Measurements from ENCODE around the gene ITFG1.
"Not testable (repeated sequence)": the region's sequence is repeated elsewhere in the genome, so short reads cannot be mapped to it uniquely, and the experiment has no call there.

The ITFG1 gene

GRCh38 chr16:47150067-47150466 lies 310.8 kb downstream of the ITFG1 start:
- no peak overlapping the region for H3K4me3 ChIP-seq (ENCODE audit: low read depth in 1 of 2, low read length in 2 of 2)
- H3K27me3 ChIP-seq (ENCODE audit: control insufficient read depth in 1 of 2, insufficient read depth in 2 of 2, low read length in 2 of 2), result peaks cover 0 to under 1% of the 10 kb centered on the region in 2 donors
- H3K9me3 ChIP-seq (ENCODE audit: control insufficient read depth in 1 of 2, low read length in 2 of 2), result no peaks in the 10 kb centered on the region
- no peaks in the 10 kb centered on the region for H3K4me1 ChIP-seq (ENCODE audit: control insufficient read depth in 1 of 2, insufficient read depth in 2 of 2, low read length in 2 of 2)
- no peak overlapping the region for H3K27ac ChIP-seq (ENCODE audit: low read depth, low read length)
- H3K9ac ChIP-seq (ENCODE audit: low read depth in 1 of 2, low read length in 2 of 2), result no peak overlapping the region
- peaks cover 10 to 12% of the 10 kb centered on the region in 2 donors for H3K36me3 ChIP-seq (ENCODE audit: control insufficient read depth in 1 of 2, insufficient read depth in 2 of 2, low read length in 2 of 2)

- H3K36me3 ChIP-seq (ENCODE audit: control insufficient read depth in 1 of 2, insufficient read depth in 2 of 2, low read length in 2 of 2), result no peaks in the 10 kb centered on the region
- H3K4me3 ChIP-seq (ENCODE audit: low read depth in 1 of 2, low read length in 2 of 2), result peak overlapping the region; percentile 53 to 61
- H3K27ac ChIP-seq (ENCODE audit: low read depth, low read length), result no peak overlapping the region
- no peaks in the 10 kb centered on the region for H3K4me1 ChIP-seq (ENCODE audit: control insufficient read depth in 1 of 2, insufficient read depth in 2 of 2, low read length in 2 of 2)
- H3K9ac ChIP-seq (ENCODE audit: low read depth in 1 of 2, low read length in 2 of 2), result no peak overlapping the region
- H3K9me3 ChIP-seq (ENCODE audit: control insufficient read depth in 1 of 2, low read length in 2 of 2), result no peaks in the 10 kb centered on the region
- H3K27me3 ChIP-seq (ENCODE audit: control insufficient read depth in 1 of 2, insufficient read depth in 2 of 2, low read length in 2 of 2), result peaks cover 6 to 10% of the 10 kb centered on the region in 2 donors
Observed at GRCh38 chr16:47144559-47144877, 316.3 kb downstream of the ITFG1 start.

GRCh38 chr16:47143677-47144558 lies 316.9 kb downstream of the ITFG1 start, which contains the start of gene NETO2:
TSS of gene NETO2 (minus strand) at chr16:47143945. CDS start at chr16:47143612, 333 bp downstream.
- Histone ChIP-seq H3K36me3 (ENCODE audit: control insufficient read depth in 1 of 2, insufficient read depth in 2 of 2, low read length in 2 of 2) (no peaks in the 10 kb centered on the region), H3K9me3 (ENCODE audit: control insufficient read depth in 1 of 2, low read length in 2 of 2) (no peaks in the 10 kb centered on the region), H3K4me1 (ENCODE audit: control insufficient read depth in 1 of 2, insufficient read depth in 2 of 2, low read length in 2 of 2) (no peaks in the 10 kb centered on the region), H3K27ac (ENCODE audit: low read depth, low read length) (no peak within 1 kb of the TSS), H3K9ac (ENCODE audit: low read depth in 1 of 2, low read length in 2 of 2) (peak within 1 kb of the TSS in 1 of 2 donors; percentile 14), H3K27me3 (ENCODE audit: control insufficient read depth in 1 of 2, insufficient read depth in 2 of 2, low read length in 2 of 2) (peaks cover 6 to 10% of the 10 kb centered on the region in 2 donors), H3K4me3 (ENCODE audit: low read depth in 1 of 2, low read length in 2 of 2) (peak within 1 kb of the TSS; percentile 61 to 67)

GRCh38 chr16:47142821-47143676 lies 317.8 kb downstream of the ITFG1 start:
- no peaks in the 10 kb centered on the region for H3K9me3 ChIP-seq (ENCODE audit: control insufficient read depth in 1 of 2, low read length in 2 of 2)
- H3K36me3 ChIP-seq (ENCODE audit: control insufficient read depth in 1 of 2, insufficient read depth in 2 of 2, low read length in 2 of 2), result no peaks in the 10 kb centered on the region
- peak overlapping the region in 1 of 2 donors; percentile 14 for H3K9ac ChIP-seq (ENCODE audit: low read depth in 1 of 2, low read length in 2 of 2)
- H3K4me3 ChIP-seq (ENCODE audit: low read depth in 1 of 2, low read length in 2 of 2), result peak overlapping the region; percentile 59 to 67
- no peaks in the 10 kb centered on the region for H3K4me1 ChIP-seq (ENCODE audit: control insufficient read depth in 1 of 2, insufficient read depth in 2 of 2, low read length in 2 of 2)
- no peak overlapping the region for H3K27ac ChIP-seq (ENCODE audit: low read depth, low read length)
- H3K27me3 ChIP-seq (ENCODE audit: control insufficient read depth in 1 of 2, insufficient read depth in 2 of 2, low read length in 2 of 2), result peaks cover 6 to 10% of the 10 kb centered on the region in 2 donors

- H3K4me3 ChIP-seq (ENCODE audit: low read depth in 1 of 2, low read length in 2 of 2), result peak overlapping the region; percentile 59 to 67
- H3K9ac ChIP-seq (ENCODE audit: low read depth in 1 of 2, low read length in 2 of 2), result peak overlapping the region in 1 of 2 donors; percentile 14
- H3K9me3 ChIP-seq (ENCODE audit: control insufficient read depth in 1 of 2, low read length in 2 of 2), result no peaks in the 10 kb centered on the region
- H3K27me3 ChIP-seq (ENCODE audit: control insufficient read depth in 1 of 2, insufficient read depth in 2 of 2, low read length in 2 of 2), result peaks cover 6 to 10% of the 10 kb centered on the region in 2 donors
- no peaks in the 10 kb centered on the region for H3K36me3 ChIP-seq (ENCODE audit: control insufficient read depth in 1 of 2, insufficient read depth in 2 of 2, low read length in 2 of 2)
- no peak overlapping the region for H3K27ac ChIP-seq (ENCODE audit: low read depth, low read length)
- no peaks in the 10 kb centered on the region for H3K4me1 ChIP-seq (ENCODE audit: control insufficient read depth in 1 of 2, insufficient read depth in 2 of 2, low read length in 2 of 2)
Observed at GRCh38 chr16:47142486-47142820, 318.4 kb downstream of the ITFG1 start.

- Histone ChIP-seq H3K4me1 (ENCODE audit: control insufficient read depth in 1 of 2, insufficient read depth in 2 of 2, low read length in 2 of 2) (no peaks in the 10 kb centered on the region), H3K4me3 (ENCODE audit: low read depth in 1 of 2, low read length in 2 of 2) (peak overlapping the region; percentile 59 to 67), H3K27ac (ENCODE audit: low read depth, low read length) (no peak overlapping the region), H3K9ac (ENCODE audit: low read depth in 1 of 2, low read length in 2 of 2) (peak overlapping the region in 1 of 2 donors; percentile 0), H3K27me3 (ENCODE audit: control insufficient read depth in 1 of 2, insufficient read depth in 2 of 2, low read length in 2 of 2) (peaks cover 6 to 10% of the 10 kb centered on the region in 2 donors), H3K36me3 (ENCODE audit: control insufficient read depth in 1 of 2, insufficient read depth in 2 of 2, low read length in 2 of 2) (no peaks in the 10 kb centered on the region), H3K9me3 (ENCODE audit: control insufficient read depth in 1 of 2, low read length in 2 of 2) (no peaks in the 10 kb centered on the region)
Observed at GRCh38 chr16:47141773-47142485, 318.9 kb downstream of the ITFG1 start.

GRCh38 chr16:47140686-47141085 lies 320.2 kb downstream of the ITFG1 start:
- no peak overlapping the region for H3K4me3 ChIP-seq (ENCODE audit: low read depth in 1 of 2, low read length in 2 of 2)
- H3K9me3 ChIP-seq (ENCODE audit: control insufficient read depth in 1 of 2, low read length in 2 of 2), result no peaks in the 10 kb centered on the region
- no peak overlapping the region for H3K9ac ChIP-seq (ENCODE audit: low read depth in 1 of 2, low read length in 2 of 2)
- no peaks in the 10 kb centered on the region for H3K36me3 ChIP-seq (ENCODE audit: control insufficient read depth in 1 of 2, insufficient read depth in 2 of 2, low read length in 2 of 2)
- peaks cover 6 to 10% of the 10 kb centered on the region in 2 donors for H3K27me3 ChIP-seq (ENCODE audit: control insufficient read depth in 1 of 2, insufficient read depth in 2 of 2, low read length in 2 of 2)
- no peak overlapping the region for H3K27ac ChIP-seq (ENCODE audit: low read depth, low read length)
- H3K4me1 ChIP-seq (ENCODE audit: control insufficient read depth in 1 of 2, insufficient read depth in 2 of 2, low read length in 2 of 2), result no peaks in the 10 kb centered on the region

- Histone ChIP-seq H3K27ac (ENCODE audit: low read depth, low read length) (no peak overlapping the region), H3K36me3 (ENCODE audit: control insufficient read depth in 1 of 2, insufficient read depth in 2 of 2, low read length in 2 of 2) (no peaks in the 10 kb centered on the region), H3K4me3 (ENCODE audit: low read depth in 1 of 2, low read length in 2 of 2) (no peak overlapping the region), H3K9ac (ENCODE audit: low read depth in 1 of 2, low read length in 2 of 2) (no peak overlapping the region), H3K4me1 (ENCODE audit: control insufficient read depth in 1 of 2, insufficient read depth in 2 of 2, low read length in 2 of 2) (no peaks in the 10 kb centered on the region), H3K9me3 (ENCODE audit: control insufficient read depth in 1 of 2, low read length in 2 of 2) (no peaks in the 10 kb centered on the region), H3K27me3 (ENCODE audit: control insufficient read depth in 1 of 2, insufficient read depth in 2 of 2, low read length in 2 of 2) (peaks cover 3 to 5% of the 10 kb centered on the region in 2 donors)
Observed at GRCh38 chr16:47139561-47140185, 321.2 kb downstream of the ITFG1 start.

GRCh38 chr16:47137925-47138324 lies 322.9 kb downstream of the ITFG1 start:
- H3K4me1 ChIP-seq (ENCODE audit: control insufficient read depth in 1 of 2, insufficient read depth in 2 of 2, low read length in 2 of 2); H3K27ac ChIP-seq (ENCODE audit: low read depth, low read length); H3K9me3 ChIP-seq (ENCODE audit: control insufficient read depth in 1 of 2, low read length in 2 of 2); H3K9ac ChIP-seq (ENCODE audit: low read depth in 1 of 2, low read length in 2 of 2); H3K27me3 ChIP-seq (ENCODE audit: control insufficient read depth in 1 of 2, insufficient read depth in 2 of 2, low read length in 2 of 2); H3K36me3 ChIP-seq (ENCODE audit: control insufficient read depth in 1 of 2, insufficient read depth in 2 of 2, low read length in 2 of 2); H3K4me3 ChIP-seq (ENCODE audit: low read depth in 1 of 2, low read length in 2 of 2): not testable (repeated sequence)

All from duodenal mucosa (tissue), 2 donors.